Neural progenitor cell (in vitro differentiated cells): Measurements from ENCODE around the gene BLZF1. TPM values are rescaled to one million over a fixed set of nuclear protein-coding genes. Genes with fewer than 3 reads are reported as not detected.
A peak's percentile ranks its signal among the peaks of the same experiment; 100 is the strongest.

Experiments used
- DNase-seq: peaks from one replicate; pipeline ENCODE4 v3.0.0-alpha.2; 2016; ENCODE audit warnings: low spot score
- H2AFZ ChIP-seq: fragments of 200-600 bp; sonication (generic); replicated peaks from 2 replicates; pipeline ENCODE4 v1.6.1; 2016; ENCODE audit warnings: antibody characterized with exemption
- H3F3A ChIP-seq: fragments of 200-600 bp; sonication (generic); 2 replicates; pipeline ENCODE4 v1.6.1; 2016; ENCODE audit warnings: antibody characterized with exemption, low read depth
- H3K27ac ChIP-seq: fragments of 200-600 bp; sonication (generic); 2 replicates; pipeline ENCODE4 v1.5.1; 2016; ENCODE audit warnings: mild to moderate bottlenecking
- H3K27me3 ChIP-seq: fragments of 200-600 bp; sonication (generic); 2 replicates; pipeline ENCODE4 v1.6.1; 2016; ENCODE audit warnings: mild to moderate bottlenecking, moderate library complexity
- H3K36me3 ChIP-seq: fragments of 200-600 bp; sonication (generic); 2 replicates; pipeline ENCODE4 v1.5.1; 2016
- H3K4me1 ChIP-seq: fragments of 200-600 bp; sonication (generic); 2 replicates; pipeline ENCODE4 v1.6.1; 2016; ENCODE audit warnings: mixed run types
- H3K4me2 ChIP-seq: fragments of 200-600 bp; sonication (generic); 2 replicates; pipeline ENCODE4 v1.6.1; 2016
- H3K4me3 ChIP-seq: fragments of 200-600 bp; sonication (generic); 2 replicates; pipeline ENCODE4 v1.5.1; 2016
- H3K79me2 ChIP-seq: fragments of 200-600 bp; sonication (generic); 2 replicates; pipeline ENCODE4 v1.6.1; 2016; ENCODE audit warnings: low read depth
- H3K9ac ChIP-seq: fragments of 200-600 bp; sonication (generic); 2 replicates; pipeline ENCODE4 v1.6.1; 2016
- H3K9me3 ChIP-seq: fragments of 200-600 bp; sonication (generic); 2 replicates; pipeline ENCODE4 v1.5.1; 2016; ENCODE audit warnings: low read depth
- H4K20me1 ChIP-seq: fragments of 200-600 bp; sonication (generic); 2 replicates; pipeline ENCODE4 v1.6.1; 2016; ENCODE audit warnings: low read depth
- H3K27ac Mint-ChIP-seq: 3 replicates; pipeline ENCODE4 v1.8.0; 2021; ENCODE audit warnings: mixed read lengths
- H3K27me3 Mint-ChIP-seq: 2 replicates; pipeline ENCODE4 v1.8.0; 2022; ENCODE audit warnings: low read depth, mild to moderate bottlenecking, inconsistent platforms, moderate library complexity, mixed read lengths; ENCODE audit not compliant: insufficient read depth
- H3K36me3 Mint-ChIP-seq: 3 replicates; pipeline ENCODE4 v1.8.0; 2021; ENCODE audit warnings: mixed read lengths
- H3K4me1 Mint-ChIP-seq: 3 replicates; pipeline ENCODE4 v1.8.0; 2021; ENCODE audit warnings: mixed read lengths
- H3K4me3 Mint-ChIP-seq: 3 replicates; pipeline ENCODE4 v1.8.0; 2021; ENCODE audit warnings: mild to moderate bottlenecking, moderate library complexity, mixed read lengths
- H3K9me3 Mint-ChIP-seq: 3 replicates; pipeline ENCODE4 v1.8.0; 2020; ENCODE audit warnings: mixed read lengths
- EZH2 ChIP-seq: fragments of 200-600 bp; sonication (generic); IDR thresholded peaks from 2 replicates; pipeline ENCODE4 v1.6.1; 2017; ENCODE audit warnings: antibody characterized with exemption, mild to moderate bottlenecking, moderate library complexity
- EZH2phosphoT487 ChIP-seq: fragments of 200-600 bp; sonication (generic); IDR thresholded peaks from 2 replicates; pipeline ENCODE4 v1.6.1; 2017; ENCODE audit warnings: antibody characterized with exemption
- total RNA-seq: library from RNA; depleted of rRNA; stranded (reverse); fragments of >200 nt; gene quantifications from 2 replicates; pipeline ENCODE4 v1.2.3, GENCODE V29; 2015; ENCODE audit warnings: low replicate concordance
- TF ChIP-seq, protein P1 (sequence below): fragments of 200-600 bp; sonication (generic); IDR thresholded peaks from 2 replicates; pipeline ENCODE4 v1.5.1; 2017; ENCODE audit warnings: antibody characterized with exemption, mild to moderate bottlenecking

The BLZF1 gene
- total RNA-seq, 1 donor from 2014 or later: 25.2 TPM

- Histone ChIP-seq H3K27me3 (no peaks in the 10 kb centered on the region), H3K27ac (no peak overlapping the region), H4K20me1 (no peaks in the 10 kb centered on the region), H3F3A (no peaks in the 10 kb centered on the region), H3K79me2 (peaks cover 7% of the 10 kb centered on the region), H3K4me2 (no peak overlapping the region), H3K4me3 (no peak overlapping the region), H3K9ac (no peak overlapping the region), H3K9me3 (no peaks in the 10 kb centered on the region), H3K4me1 (no peaks in the 10 kb centered on the region), H2AFZ (no peak overlapping the region), H3K36me3 (no peaks in the 10 kb centered on the region)
- Mint-ChIP-seq H3K4me3 (no peak overlapping the region), H3K27ac (no peak overlapping the region), H3K36me3 (peaks cover 3% of the 10 kb centered on the region), H3K9me3 (peaks cover 16% of the 10 kb centered on the region), H3K27me3 (no peaks in the 10 kb centered on the region), H3K4me1 (no peaks in the 10 kb centered on the region)
- TF ChIP-seq, protein P1, sequence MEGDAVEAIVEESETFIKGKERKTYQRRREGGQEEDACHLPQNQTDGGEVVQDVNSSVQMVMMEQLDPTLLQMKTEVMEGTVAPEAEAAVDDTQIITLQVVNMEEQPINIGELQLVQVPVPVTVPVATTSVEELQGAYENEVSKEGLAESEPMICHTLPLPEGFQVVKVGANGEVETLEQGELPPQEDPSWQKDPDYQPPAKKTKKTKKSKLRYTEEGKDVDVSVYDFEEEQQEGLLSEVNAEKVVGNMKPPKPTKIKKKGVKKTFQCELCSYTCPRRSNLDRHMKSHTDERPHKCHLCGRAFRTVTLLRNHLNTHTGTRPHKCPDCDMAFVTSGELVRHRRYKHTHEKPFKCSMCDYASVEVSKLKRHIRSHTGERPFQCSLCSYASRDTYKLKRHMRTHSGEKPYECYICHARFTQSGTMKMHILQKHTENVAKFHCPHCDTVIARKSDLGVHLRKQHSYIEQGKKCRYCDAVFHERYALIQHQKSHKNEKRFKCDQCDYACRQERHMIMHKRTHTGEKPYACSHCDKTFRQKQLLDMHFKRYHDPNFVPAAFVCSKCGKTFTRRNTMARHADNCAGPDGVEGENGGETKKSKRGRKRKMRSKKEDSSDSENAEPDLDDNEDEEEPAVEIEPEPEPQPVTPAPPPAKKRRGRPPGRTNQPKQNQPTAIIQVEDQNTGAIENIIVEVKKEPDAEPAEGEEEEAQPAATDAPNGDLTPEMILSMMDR: peak; percentile 90
- no peak for TF ChIP-seq EZH2
- peak; percentile 66 for DNase-seq
These were observed 19.5 kb upstream of the BLZF1 start for GRCh38 chr1:169348383-169349036.

- Histone ChIP-seq H3K27me3 (no peaks in the 10 kb centered on the region), H4K20me1 (no peaks in the 10 kb centered on the region), H3K36me3 (no peaks in the 10 kb centered on the region), H3K4me3 (no peak overlapping the region), H3K9me3 (no peaks in the 10 kb centered on the region), H2AFZ (no peak overlapping the region), H3F3A (peaks cover 4% of the 10 kb centered on the region), H3K4me1 (no peaks in the 10 kb centered on the region), H3K4me2 (no peak overlapping the region), H3K79me2 (peaks cover 4% of the 10 kb centered on the region), H3K9ac (no peak overlapping the region), H3K27ac (no peak overlapping the region)
- DNase-seq: no peak
- TF ChIP-seq EZH2 (no peak), EZH2phosphoT487 (no peak)
- TF ChIP-seq, protein P1: no peak
- peaks cover 2% of the 10 kb centered on the region for H3K9me3 Mint-ChIP-seq
- no peaks in the 10 kb centered on the region for H3K27me3 Mint-ChIP-seq
- no peak overlapping the region for H3K4me3 Mint-ChIP-seq
- peaks cover 5% of the 10 kb centered on the region for H3K36me3 Mint-ChIP-seq
- H3K4me1 Mint-ChIP-seq: no peaks in the 10 kb centered on the region
- no peak overlapping the region for H3K27ac Mint-ChIP-seq
These were observed 7.6 kb upstream of the BLZF1 start for GRCh38 chr1:169360415-169360814.

GRCh38 chr1:169361281-169361680 is 6.7 kb upstream of the BLZF1 start:
- Histone ChIP-seq H3K27me3 (no peaks in the 10 kb centered on the region), H3K9ac (no peak overlapping the region), H3K27ac (no peak overlapping the region), H2AFZ (no peak overlapping the region), H3K79me2 (peaks cover 11% of the 10 kb centered on the region), H4K20me1 (no peaks in the 10 kb centered on the region), H3K9me3 (no peaks in the 10 kb centered on the region), H3F3A (no peaks in the 10 kb centered on the region), H3K36me3 (no peaks in the 10 kb centered on the region), H3K4me1 (no peaks in the 10 kb centered on the region), H3K4me3 (no peak overlapping the region), H3K4me2 (no peak overlapping the region)
- no peak for TF ChIP-seq EZH2phosphoT487
- no peak for TF ChIP-seq EZH2
- DNase-seq: no peak
- peaks cover 2% of the 10 kb centered on the region for H3K9me3 Mint-ChIP-seq
- peaks cover 5% of the 10 kb centered on the region for H3K36me3 Mint-ChIP-seq
- no peak overlapping the region for H3K4me3 Mint-ChIP-seq
- H3K27ac Mint-ChIP-seq: no peak overlapping the region
- H3K4me1 Mint-ChIP-seq: no peaks in the 10 kb centered on the region
- H3K27me3 Mint-ChIP-seq: no peaks in the 10 kb centered on the region

- H3K4me3 Mint-ChIP-seq: no peak overlapping the region
- H3K9ac ChIP-seq: no peak overlapping the region
- no peaks in the 10 kb centered on the region for H3K27me3 Mint-ChIP-seq
- no peak overlapping the region for H3K27ac Mint-ChIP-seq
- peaks cover 22% of the 10 kb centered on the region for H3K79me2 ChIP-seq
- H3K4me3 ChIP-seq: no peak overlapping the region
- H3K9me3 Mint-ChIP-seq: peaks cover 2% of the 10 kb centered on the region
- H3K36me3 ChIP-seq: no peaks in the 10 kb centered on the region
- H3K4me1 Mint-ChIP-seq: no peaks in the 10 kb centered on the region
- no peak overlapping the region for H3K4me2 ChIP-seq
- H2AFZ ChIP-seq: no peak overlapping the region
- no peak for DNase-seq
- H3F3A ChIP-seq: peaks cover 2% of the 10 kb centered on the region
- TF ChIP-seq EZH2phosphoT487 (no peak), EZH2 (no peak)
- TF ChIP-seq, protein P1: no peak
- H4K20me1 ChIP-seq: no peaks in the 10 kb centered on the region
- peaks cover 5% of the 10 kb centered on the region for H3K36me3 Mint-ChIP-seq
- no peak overlapping the region for H3K27ac ChIP-seq
- H3K9me3 ChIP-seq: no peaks in the 10 kb centered on the region
- no peaks in the 10 kb centered on the region for H3K27me3 ChIP-seq
- no peaks in the 10 kb centered on the region for H3K4me1 ChIP-seq
These were observed 4.8 kb upstream of the BLZF1 start for GRCh38 chr1:169363046-169363730.
